HG02798 (cell line): ENCODE measurements around the gene CCHCR1.

Experiments used
- ATAC-seq: cut with Tn5 transposase; IDR thresholded peaks from one replicate; pipeline ENCODE4 v1.9.1; 2021; ENCODE audit warnings: mild to moderate bottlenecking; ENCODE audit not compliant: unreplicated experiment, poor library complexity

The CCHCR1 gene

GRCh38 chr6:31113861-31114540, 43.6 kb downstream of the CCHCR1 start:
- ATAC-seq, result no peak

- ATAC-seq, result no peak
Observed at GRCh38 chr6:31112478-31112877, 45.1 kb downstream of the CCHCR1 start, which contains the start of gene C6orf15. C6orf15 (minus strand) TSS chr6:31112575; CDS start chr6:31112555, 20 bp downstream.

GRCh38 chr6:31111712-31112111, 45.9 kb downstream of the CCHCR1 start:
- no peak for ATAC-seq

- ATAC-seq, result no peak
Observed at GRCh38 chr6:31110825-31111582, 46.6 kb downstream of the CCHCR1 start.

DNA sequence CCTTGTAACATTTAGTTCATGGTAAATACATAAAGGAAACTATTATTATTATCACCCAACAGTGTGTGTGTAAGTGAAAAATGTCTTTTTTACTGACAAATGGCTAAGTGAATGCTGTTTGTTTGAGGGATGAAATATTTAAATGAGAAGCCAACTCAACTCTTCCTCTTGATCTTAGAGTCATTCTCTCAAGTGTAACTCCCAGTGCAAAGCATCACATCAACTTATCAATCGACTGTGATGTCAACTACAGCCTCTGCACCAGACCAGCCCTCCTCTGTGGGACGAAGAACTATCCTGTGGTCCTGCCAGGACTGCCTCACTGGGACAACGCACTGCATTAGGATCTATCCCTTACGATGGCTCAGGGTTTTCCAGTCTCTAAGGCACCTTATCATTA, 50.5 kb downstream of the CCHCR1 start:
- ATAC-seq, result no peak

DNA sequence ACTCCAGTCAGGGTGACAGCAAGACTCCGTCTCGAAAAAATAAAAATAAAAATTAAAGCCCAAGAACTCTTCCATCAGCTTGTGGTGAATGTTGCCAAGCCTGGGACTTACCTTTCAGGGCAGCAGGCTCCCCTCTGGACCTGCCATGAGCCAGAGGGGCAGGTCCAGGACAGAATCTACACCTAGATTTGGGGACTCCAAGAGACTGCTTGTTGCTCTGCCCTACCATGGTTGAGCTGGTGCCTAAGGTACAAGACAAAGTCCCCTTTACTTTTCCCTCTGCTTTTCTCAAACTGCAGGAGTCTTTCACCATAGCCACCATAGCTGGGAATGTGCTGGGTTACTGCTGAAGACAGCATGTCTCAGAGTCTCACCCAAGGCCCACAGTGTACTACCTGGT, 54.5 kb downstream of the CCHCR1 start:
- ATAC-seq, result no peak

DNA sequence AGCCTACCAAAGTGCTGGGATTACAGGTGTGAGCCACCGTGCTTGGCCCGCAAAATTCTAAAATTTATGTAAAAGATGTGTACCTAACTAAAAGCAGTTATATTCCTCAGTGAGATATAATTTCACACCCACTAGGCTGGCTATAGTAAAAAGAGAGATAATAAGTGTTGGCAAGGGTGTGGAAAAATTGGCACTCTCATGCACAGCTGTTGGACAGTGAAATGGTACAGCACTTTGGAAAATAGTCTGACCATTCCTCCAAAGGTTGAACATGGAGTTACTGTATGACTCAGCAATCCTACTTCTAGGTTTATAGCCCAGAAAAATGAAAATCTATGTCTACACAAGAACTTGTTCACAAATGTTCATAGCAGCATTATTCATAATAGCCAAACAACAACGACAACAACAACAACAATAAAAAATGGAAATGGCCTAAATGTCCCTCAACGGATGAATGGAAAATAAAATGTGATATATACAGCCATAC, 59.1 kb downstream of the CCHCR1 start:
- ATAC-seq, result no peak

GRCh38 chr6:31096656-31097055, 60.9 kb downstream of the CCHCR1 start:
- ATAC-seq, result no peak

- no peak for ATAC-seq
Observed at GRCh38 chr6:31096215-31096614, 61.4 kb downstream of the CCHCR1 start.

- no peak for ATAC-seq
Observed at GRCh38 chr6:31094389-31094881, 63.2 kb downstream of the CCHCR1 start.

GRCh38 chr6:31092769-31093505, 64.7 kb downstream of the CCHCR1 start:
- no peak for ATAC-seq
